Measurements from ENCODE around the gene MTA2. TPM values are rescaled to one million over a fixed set of nuclear protein-coding genes. Genes with fewer than 3 reads are reported as not detected.
"Not testable (repeated sequence)": the region's sequence is repeated elsewhere in the genome, so short reads cannot be mapped to it uniquely, and the experiment has no call there.

The MTA2 gene
- total and polyA plus RNA-seq, 7 donors: 28.8 to 86.3 (median 55.3) TPM

DNA sequence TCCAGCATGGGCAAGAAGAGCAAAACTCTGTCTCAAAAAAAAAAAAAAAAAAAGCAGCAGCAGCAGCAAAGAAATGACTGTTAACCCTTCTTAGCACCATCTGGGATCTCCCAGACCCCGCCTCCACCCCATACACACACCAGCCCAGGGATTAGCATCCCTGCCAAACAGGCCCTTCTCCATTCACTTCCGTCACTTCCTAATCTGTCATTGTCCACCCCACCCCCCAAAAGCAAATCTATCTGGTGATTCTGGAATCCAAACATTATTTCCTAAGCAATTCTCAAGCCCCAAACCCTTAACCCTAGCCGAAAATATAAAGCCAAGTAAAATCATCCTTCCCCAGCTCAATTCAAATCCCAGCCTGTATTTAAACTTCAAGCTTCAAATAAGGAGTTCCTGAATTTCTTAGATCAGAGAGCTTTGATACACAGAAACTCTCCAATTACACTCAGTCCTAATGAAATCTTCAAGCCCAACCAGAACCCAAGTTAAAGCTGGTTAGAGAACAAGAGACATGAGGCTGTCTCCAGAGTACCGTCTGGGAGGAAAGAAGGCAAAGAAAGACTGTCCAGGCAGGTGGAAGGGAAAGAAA lies 49.1 kb downstream of the MTA2 start:
- Histone ChIP-seq H3K9me3 (no peaks in the 10 kb centered on the region), H3K36me3 (peaks cover 0 to 2% (median 0%) of the 10 kb centered on the region in 4 donors), H3K4me1 (peaks cover 0 to 89% (median 87%) of the 10 kb centered on the region in 4 donors), H3K27ac (peak overlapping the region; percentile 92 to 100 (median 96)), H3K4me3 (peak overlapping the region in 3 of 4 donors; percentile 17 to 29 (median 25)), H3K27me3 (no peaks in the 10 kb centered on the region)
- peak; percentile 68 for DNase-seq
- TF ChIP-seq POLR2A (IDR thresholded peaks at IDR 0.05) (no peak), EP300 (IDR thresholded peaks at IDR 0.05) (no peak), POLR2AphosphoS5 (IDR thresholded peaks at IDR 0.05) (no peak)
- 20 to 37% methylated on average over 4 of the region's 4 CpGs for WGBS, 2 donors
- intact Hi-C loops (cut with DNase I): loop anchor here (5.0 kb wide), 1 partner anchor 50 kb away; the partner anchor contains the start of gene MTA2

DNA sequence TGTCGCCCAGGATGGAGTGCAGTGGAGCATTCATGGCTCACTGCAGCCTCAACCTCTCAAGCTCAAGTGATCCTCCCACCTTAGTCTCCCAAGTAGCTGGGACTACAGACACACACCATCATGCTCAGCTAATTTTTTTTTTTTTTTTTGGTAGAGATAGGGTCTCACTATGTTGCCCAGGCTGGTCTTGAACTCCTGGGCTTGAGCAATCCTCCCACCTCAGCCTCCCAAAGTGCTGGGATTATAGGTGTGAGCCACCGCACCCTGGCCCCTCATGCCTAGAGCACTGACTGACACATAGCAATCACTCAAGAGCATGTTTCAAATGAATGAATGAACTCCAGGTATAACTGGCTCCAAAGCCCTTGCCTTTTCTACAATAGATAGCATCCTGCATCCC lies 51.2 kb downstream of the MTA2 start:
- intact Hi-C loops (cut with DNase I): loop anchor here (5.0 kb wide), 1 partner anchor 52 kb away; the partner anchor contains the start of gene MTA2
- H3K36me3 ChIP-seq, H3K27me3 ChIP-seq, H3K4me3 ChIP-seq, DNase-seq, H3K9me3 ChIP-seq: not testable (repeated sequence)
- Histone ChIP-seq H3K27ac (peak overlapping the region in 3 of 4 donors; percentile 92 to 100 (median 96)), H3K4me1 (peaks cover 0 to 72% (median 69%) of the 10 kb centered on the region in 4 donors)
- 93 to 95% methylated on average over 2 of the region's 2 CpGs for WGBS, 2 donors

DNA sequence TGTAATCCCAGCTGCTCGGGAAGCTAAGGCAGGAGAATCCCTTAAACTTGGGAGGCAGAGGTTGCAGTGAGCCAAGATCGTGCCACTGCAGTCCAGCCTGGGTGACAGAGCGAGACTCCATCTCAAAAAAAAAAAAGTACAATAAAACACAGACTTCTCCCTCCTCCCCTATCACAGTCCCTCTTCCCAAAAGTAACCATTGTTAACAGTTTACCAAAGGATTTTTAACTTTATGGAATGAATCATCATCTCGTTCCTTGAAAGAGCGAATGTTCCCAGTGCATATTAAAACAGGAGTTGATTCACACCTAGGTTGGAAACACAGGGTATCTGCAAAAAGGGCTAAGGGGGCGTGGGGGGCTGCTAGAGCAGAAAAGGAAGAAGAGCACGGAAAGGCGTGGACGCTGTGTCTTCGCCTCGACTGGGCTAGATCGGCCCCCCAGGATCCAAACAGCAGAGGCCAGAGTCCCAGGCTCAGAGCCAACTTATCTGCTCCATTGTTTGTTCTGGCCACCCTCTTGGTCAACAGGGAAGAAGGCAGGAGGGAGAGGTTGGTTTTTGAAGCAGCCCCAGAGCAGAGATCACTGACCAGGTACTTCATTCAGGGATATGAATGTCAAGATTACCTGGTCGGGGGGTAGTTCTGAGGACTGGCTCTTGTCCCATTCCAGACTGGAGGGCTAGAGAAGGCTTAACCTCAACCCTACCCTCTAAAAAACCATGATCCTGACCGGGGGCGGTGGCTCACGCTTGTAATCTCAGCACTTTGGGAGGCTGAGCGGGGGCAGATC lies 52.9 kb downstream of the MTA2 start:
- Histone ChIP-seq H3K4me3 (no peak overlapping the region), H3K36me3 (no peaks in the 10 kb centered on the region), H3K9me3 (no peaks in the 10 kb centered on the region), H3K27me3 (no peaks in the 10 kb centered on the region), H3K27ac (peak overlapping the region; percentile 96 to 100 (median 98)), H3K4me1 (peaks cover 0 to 61% (median 53%) of the 10 kb centered on the region in 4 donors)
- TF ChIP-seq POLR2A (IDR thresholded peaks at IDR 0.05) (no peak), EP300 (IDR thresholded peaks at IDR 0.05) (no peak), POLR2AphosphoS5 (IDR thresholded peaks at IDR 0.05) (no peak)
- TF ChIP-seq, protein P1, sequence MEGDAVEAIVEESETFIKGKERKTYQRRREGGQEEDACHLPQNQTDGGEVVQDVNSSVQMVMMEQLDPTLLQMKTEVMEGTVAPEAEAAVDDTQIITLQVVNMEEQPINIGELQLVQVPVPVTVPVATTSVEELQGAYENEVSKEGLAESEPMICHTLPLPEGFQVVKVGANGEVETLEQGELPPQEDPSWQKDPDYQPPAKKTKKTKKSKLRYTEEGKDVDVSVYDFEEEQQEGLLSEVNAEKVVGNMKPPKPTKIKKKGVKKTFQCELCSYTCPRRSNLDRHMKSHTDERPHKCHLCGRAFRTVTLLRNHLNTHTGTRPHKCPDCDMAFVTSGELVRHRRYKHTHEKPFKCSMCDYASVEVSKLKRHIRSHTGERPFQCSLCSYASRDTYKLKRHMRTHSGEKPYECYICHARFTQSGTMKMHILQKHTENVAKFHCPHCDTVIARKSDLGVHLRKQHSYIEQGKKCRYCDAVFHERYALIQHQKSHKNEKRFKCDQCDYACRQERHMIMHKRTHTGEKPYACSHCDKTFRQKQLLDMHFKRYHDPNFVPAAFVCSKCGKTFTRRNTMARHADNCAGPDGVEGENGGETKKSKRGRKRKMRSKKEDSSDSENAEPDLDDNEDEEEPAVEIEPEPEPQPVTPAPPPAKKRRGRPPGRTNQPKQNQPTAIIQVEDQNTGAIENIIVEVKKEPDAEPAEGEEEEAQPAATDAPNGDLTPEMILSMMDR (IDR thresholded peaks at IDR 0.05): no peak
- WGBS, 2 donors: 23 to 72% methylated on average over 17 of the region's 17 CpGs
- intact Hi-C loops (cut with DNase I): no loop called here
- DNase-seq: no peak

DNA sequence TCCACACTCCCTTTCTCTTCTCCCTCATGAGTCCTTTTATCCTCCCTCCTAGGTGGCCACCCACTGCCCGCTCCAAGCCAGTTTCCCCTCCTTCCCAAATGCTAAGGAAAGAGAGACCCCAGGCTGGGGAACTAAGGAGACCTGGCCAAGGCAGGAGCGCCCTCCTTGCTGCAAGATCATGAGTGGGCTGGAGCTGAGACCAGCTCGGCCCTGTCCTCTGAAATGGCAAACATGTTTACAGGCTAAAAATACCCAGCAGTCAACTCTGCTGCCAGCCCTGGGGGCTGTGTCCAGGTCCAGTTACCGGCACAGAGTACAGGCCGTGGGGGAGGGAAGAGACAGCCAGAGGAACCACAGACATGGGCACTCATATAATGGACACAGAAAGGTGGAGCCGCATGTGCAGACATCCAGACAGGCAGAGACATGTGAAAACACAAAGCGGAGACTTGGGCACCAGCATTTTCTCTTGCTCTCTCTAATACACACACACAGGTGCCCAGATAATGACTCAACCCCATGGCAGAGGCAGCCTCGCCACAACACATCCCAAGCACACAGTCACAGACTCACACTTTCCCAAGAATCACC lies 53.9 kb downstream of the MTA2 start:
- H3K27me3 ChIP-seq: no peaks in the 10 kb centered on the region
- peaks cover 0 to 61% (median 46%) of the 10 kb centered on the region in 4 donors for H3K4me1 ChIP-seq
- H3K9me3 ChIP-seq: no peaks in the 10 kb centered on the region
- intact Hi-C loops (cut with DNase I): no loop called here
- H3K36me3 ChIP-seq: no peaks in the 10 kb centered on the region
- WGBS, 2 donors: 60 to 73% methylated on average over 8 of the region's 8 CpGs
- H3K4me3 ChIP-seq: peak overlapping the region; percentile 80 to 100 (median 95)
- peak overlapping the region; percentile 96 to 100 (median 98) for H3K27ac ChIP-seq
- TF ChIP-seq POLR2AphosphoS5 (IDR thresholded peaks at IDR 0.05) (peak; percentile 34 to 70 (median 59)), POLR2A (IDR thresholded peaks at IDR 0.05) (peak in 1 of 2 donors; percentile 33)
- TF ChIP-seq, protein P1 (IDR thresholded peaks at IDR 0.05): no peak
- peak; percentile 78 for DNase-seq

DNA sequence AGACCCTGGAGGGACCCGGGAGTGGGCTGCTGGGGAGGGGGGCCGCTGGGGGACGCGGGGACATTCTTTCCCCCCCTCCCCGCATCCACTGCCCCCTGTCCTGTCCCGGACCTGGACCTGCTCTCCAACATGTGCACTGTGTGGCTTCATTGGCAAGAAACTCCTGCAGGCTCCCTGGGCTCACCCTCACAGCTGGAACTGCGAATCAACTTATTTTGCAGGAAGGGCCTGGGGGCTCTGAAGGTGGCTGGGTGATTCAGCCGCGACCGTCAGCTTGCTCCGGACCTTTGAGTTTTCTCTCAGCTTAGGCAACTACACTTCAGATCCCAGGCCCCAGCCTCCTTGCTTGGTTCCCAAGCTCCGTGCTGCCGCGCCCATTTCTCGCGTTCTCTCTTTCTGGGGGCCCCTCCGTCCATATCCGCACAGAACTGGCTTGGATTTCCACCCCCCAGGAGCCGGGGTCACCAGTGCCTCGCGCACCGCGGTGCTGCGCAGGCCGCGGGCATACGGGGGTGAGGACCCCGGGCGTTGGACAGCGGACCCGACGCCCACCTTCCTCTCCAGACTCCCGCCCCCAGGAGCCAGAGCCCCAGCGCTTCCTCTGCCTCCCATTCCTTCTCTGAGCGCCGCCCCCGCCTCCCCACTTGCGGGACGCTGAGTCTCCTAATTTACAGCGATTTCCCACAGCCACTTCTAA lies 54.6 kb downstream of the MTA2 start:
- Histone ChIP-seq H3K36me3 (no peaks in the 10 kb centered on the region), H3K27me3 (no peaks in the 10 kb centered on the region), H3K9me3 (no peaks in the 10 kb centered on the region), H3K4me1 (peaks cover 0 to 60% (median 45%) of the 10 kb centered on the region in 4 donors), H3K4me3 (peak overlapping the region; percentile 80 to 100 (median 95)), H3K27ac (peak overlapping the region; percentile 96 to 100 (median 98))
- DNase-seq: no peak
- TF ChIP-seq, protein P1 (IDR thresholded peaks at IDR 0.05): no peak
- no peak for TF ChIP-seq POLR2AphosphoS5 (IDR thresholded peaks at IDR 0.05)
- TF ChIP-seq EP300 (IDR thresholded peaks at IDR 0.05): no peak
- no peak for TF ChIP-seq POLR2A (IDR thresholded peaks at IDR 0.05)
- 21 to 24% methylated on average over 40 of the region's 40 CpGs for WGBS, 2 donors
- intact Hi-C loops (cut with DNase I): no loop called here

Data from sigmoid colon (tissue), 7 donors.